ENCODE results near the gene PACRGL.

Gene PACRGL

GRCh38 chr4:20675786-20676185, 24.5 kb upstream of the PACRGL start:
- no peak for TF ChIP-seq EZH2 (IDR thresholded peaks at IDR 0.05; ENCODE audit: borderline replicate concordance, low read depth, low read length, severe bottlenecking)
- no peak for TF ChIP-seq CTCF (IDR thresholded peaks at IDR 0.05; ENCODE audit: borderline replicate concordance, extremely low read depth, low read length, poor library complexity, severe bottlenecking)
- no peak for ATAC-seq (ENCODE audit: insufficient read depth, low read depth)
- no peaks in the 10 kb centered on the region for H3K9me3 ChIP-seq (ENCODE audit: insufficient read depth, low read length, severe bottlenecking)
- H3K4me3 ChIP-seq (ENCODE audit: low read depth in 1 of 2, low read length in 2 of 2) = no peak overlapping the region
- DNase-seq = no peak
- H3K27ac ChIP-seq (ENCODE audit: low read length) = no peak overlapping the region
- no peak overlapping the region for H3K9ac ChIP-seq (ENCODE audit: low read depth, low read length)
- peaks cover 4% of the 10 kb centered on the region for H3K27me3 ChIP-seq (ENCODE audit: insufficient read depth, low read length, poor library complexity)
- no peaks in the 10 kb centered on the region for H4K20me1 ChIP-seq (ENCODE audit: insufficient read depth, low read length)
- no peaks in the 10 kb centered on the region for H3K79me2 ChIP-seq (ENCODE audit: insufficient read depth, low read length)
- no peaks in the 10 kb centered on the region for H3K4me1 ChIP-seq (ENCODE audit: insufficient read depth, low read length)
- H3K4me2 ChIP-seq (ENCODE audit: insufficient read depth, low read length) = no peak overlapping the region
- H3K36me3 ChIP-seq (ENCODE audit: insufficient read depth, low read length) = no peaks in the 10 kb centered on the region
- no peak overlapping the region for H2AFZ ChIP-seq (ENCODE audit: low read depth, low read length)

DNA sequence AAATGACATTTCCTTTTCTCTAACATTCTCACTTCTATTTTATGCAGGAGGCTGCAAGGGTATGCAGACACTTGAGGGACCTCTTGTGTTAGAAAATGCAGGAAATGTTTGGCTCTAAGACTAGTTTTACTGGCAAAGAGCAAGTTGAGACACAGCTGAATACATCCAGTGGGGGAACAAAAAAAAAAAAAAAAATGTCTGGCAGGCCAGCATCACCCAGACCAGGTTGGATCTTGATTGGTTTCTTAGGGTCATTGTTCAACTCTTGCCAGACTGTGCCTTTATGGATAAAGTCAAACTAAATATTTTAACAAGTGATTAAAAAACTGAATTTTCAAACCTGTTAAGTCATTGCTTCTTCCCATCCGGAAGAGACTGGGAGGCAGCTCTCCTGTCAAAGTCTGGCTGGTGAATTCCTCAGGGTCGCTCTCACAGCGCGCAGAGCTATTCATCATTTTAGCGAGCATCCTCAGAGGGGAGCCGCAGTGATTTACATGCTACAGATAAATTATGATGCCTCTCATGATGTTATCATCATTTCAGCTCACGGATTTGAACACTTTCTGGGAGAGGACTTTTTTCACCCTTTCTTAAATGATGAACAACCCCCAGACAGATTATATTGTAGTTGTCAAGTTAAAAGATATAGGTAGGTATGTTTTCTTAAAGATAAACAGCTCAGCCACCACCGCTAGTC, 23.6 kb upstream of the PACRGL start:
- no peak for ATAC-seq (ENCODE audit: insufficient read depth, low read depth)
- Histone ChIP-seq H3K27me3 (ENCODE audit: insufficient read depth, low read length, poor library complexity) (peaks cover 4% of the 10 kb centered on the region), H3K79me2 (ENCODE audit: insufficient read depth, low read length) (no peaks in the 10 kb centered on the region)

DNA sequence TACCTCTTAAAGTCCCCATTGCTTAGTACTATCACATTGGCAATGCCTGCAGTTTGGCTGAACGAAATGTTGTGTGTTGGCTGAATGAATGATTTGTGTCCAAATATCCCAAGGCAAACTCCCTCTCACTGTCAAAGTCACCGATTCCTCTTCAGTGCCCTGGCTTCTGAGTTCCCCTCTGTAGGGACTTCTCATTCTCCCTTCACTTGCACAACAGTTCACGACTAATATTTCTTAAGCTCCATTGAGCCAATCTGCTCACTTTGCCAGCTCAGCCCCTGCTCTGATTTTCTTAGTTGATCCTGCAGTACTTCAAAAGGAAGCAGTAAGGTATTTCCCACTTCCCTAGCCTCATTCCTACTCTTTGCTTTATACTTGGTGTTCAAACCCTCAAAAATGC, 21.9 kb upstream of the PACRGL start:
- Histone ChIP-seq H3K4me1 (ENCODE audit: insufficient read depth, low read length) (no peaks in the 10 kb centered on the region), H3K27ac (ENCODE audit: low read length) (no peak overlapping the region), H4K20me1 (ENCODE audit: insufficient read depth, low read length) (no peaks in the 10 kb centered on the region), H3K36me3 (ENCODE audit: insufficient read depth, low read length) (no peaks in the 10 kb centered on the region), H3K27me3 (ENCODE audit: insufficient read depth, low read length, poor library complexity) (peaks cover 4% of the 10 kb centered on the region), H3K4me3 (ENCODE audit: low read depth in 1 of 2, low read length in 2 of 2) (no peak overlapping the region), H2AFZ (ENCODE audit: low read depth, low read length) (no peak overlapping the region), H3K4me2 (ENCODE audit: insufficient read depth, low read length) (no peak overlapping the region), H3K79me2 (ENCODE audit: insufficient read depth, low read length) (no peaks in the 10 kb centered on the region), H3K9ac (ENCODE audit: low read depth, low read length) (no peak overlapping the region), H3K9me3 (ENCODE audit: insufficient read depth, low read length, severe bottlenecking) (no peaks in the 10 kb centered on the region)
- DNase-seq (no peak), ATAC-seq (ENCODE audit: insufficient read depth, low read depth) (no peak)
- TF ChIP-seq CTCF (IDR thresholded peaks at IDR 0.05; ENCODE audit: borderline replicate concordance, extremely low read depth, low read length, poor library complexity, severe bottlenecking) = no peak
- TF ChIP-seq EZH2 (IDR thresholded peaks at IDR 0.05; ENCODE audit: borderline replicate concordance, low read depth, low read length, severe bottlenecking) = no peak

More for the DNA sequence above, 23.6 kb upstream of the PACRGL start:
- H4K20me1 ChIP-seq (ENCODE audit: insufficient read depth, low read length) = no peaks in the 10 kb centered on the region
- no peak overlapping the region for H3K4me2 ChIP-seq (ENCODE audit: insufficient read depth, low read length)
- no peak overlapping the region for H3K27ac ChIP-seq (ENCODE audit: low read length)
- no peak overlapping the region for H3K9ac ChIP-seq (ENCODE audit: low read depth, low read length)
- DNase-seq = no peak
- H3K9me3 ChIP-seq (ENCODE audit: insufficient read depth, low read length, severe bottlenecking) = no peaks in the 10 kb centered on the region
- H2AFZ ChIP-seq (ENCODE audit: low read depth, low read length) = no peak overlapping the region
- no peak for TF ChIP-seq CTCF (IDR thresholded peaks at IDR 0.05; ENCODE audit: borderline replicate concordance, extremely low read depth, low read length, poor library complexity, severe bottlenecking)
- no peak for TF ChIP-seq EZH2 (IDR thresholded peaks at IDR 0.05; ENCODE audit: borderline replicate concordance, low read depth, low read length, severe bottlenecking)
- no peak overlapping the region for H3K4me3 ChIP-seq (ENCODE audit: low read depth in 1 of 2, low read length in 2 of 2)
- H3K4me1 ChIP-seq (ENCODE audit: insufficient read depth, low read length) = no peaks in the 10 kb centered on the region
- no peaks in the 10 kb centered on the region for H3K36me3 ChIP-seq (ENCODE audit: insufficient read depth, low read length)

All from DND-41 (cell line).